Transverse colon (tissue), 3 donors: ENCODE results near the gene PNPO.

ENCODE experiments used
- CTCF ChIP-seq, 5 experiments: fragments of 200-600 bp in 3 of 5; fragments of 450-650 bp in 2 of 5; sonication (generic) in 3 of 5; IDR thresholded peaks; 1 replicate in 2 of 5; 2 replicates in 3 of 5; pipeline ENCODE4 v1.5.1; 2016 to 2017; ENCODE audit warnings: antibody characterized with exemption in 5 of 5, inconsistent platforms in 3 of 5, mild to moderate bottlenecking in 2 of 5, moderate library complexity in 1 of 5
- POLR2A ChIP-seq: fragments of 450-650 bp; IDR thresholded peaks from one replicate; pipeline ENCODE4 v1.6.1; 2016; ENCODE audit warnings: antibody characterized with exemption, mild to moderate bottlenecking, moderate library complexity

DNA sequence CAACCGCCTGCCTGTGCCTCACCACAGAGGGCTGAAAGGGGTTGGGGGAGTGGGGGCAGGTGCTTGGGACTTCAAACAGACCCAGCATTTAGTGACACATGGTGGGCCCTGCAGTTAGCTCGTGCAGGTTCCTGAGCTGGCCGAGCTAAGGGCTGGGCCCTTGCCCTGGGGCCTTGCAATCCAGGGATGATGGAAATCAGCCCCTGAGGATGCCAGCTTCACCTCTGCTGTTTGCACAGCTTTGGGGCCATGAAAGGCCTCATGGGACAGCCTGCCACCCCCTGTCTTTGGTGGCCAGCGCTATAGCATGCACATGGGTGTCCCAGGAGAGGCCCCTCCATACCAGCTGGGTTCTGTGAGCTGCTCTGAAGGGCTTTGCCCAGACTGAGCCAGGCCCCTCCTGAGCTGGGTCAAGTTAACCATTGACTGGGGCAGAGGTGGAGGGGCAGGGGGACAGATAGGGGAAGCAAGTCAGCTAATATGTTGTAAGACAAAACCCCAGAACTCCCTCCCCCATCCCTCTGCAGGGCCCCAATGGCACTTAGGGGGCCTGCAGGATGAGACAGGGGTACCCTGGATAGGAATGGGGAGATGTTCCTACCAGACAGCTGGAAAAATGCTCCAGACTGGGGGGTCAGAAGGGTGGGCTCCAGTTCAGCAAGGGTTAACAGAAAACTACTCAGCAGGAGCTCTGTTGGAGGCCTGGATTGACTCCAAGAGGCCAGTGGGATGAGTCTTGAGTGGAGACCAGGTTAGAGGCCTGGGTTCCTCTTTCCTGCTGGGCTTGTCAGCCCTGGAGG, 15.6 kb downstream of the PNPO start:
- TF ChIP-seq POLR2A, result no peak
- TF ChIP-seq CTCF (IDR thresholded peaks at IDR 0.05), result no peak
